HG02642 (cell line): ENCODE measurements around the gene COX6B1.
"Not testable (repeated sequence)": the region's sequence is repeated elsewhere in the genome, so short reads cannot be mapped to it uniquely, and the experiment has no call there.

Source experiments
- ATAC-seq: cut with Tn5 transposase; IDR thresholded peaks from one replicate; pipeline ENCODE4 v1.9.1; 2021; ENCODE audit warnings: mild to moderate bottlenecking; ENCODE audit not compliant: unreplicated experiment, poor library complexity

The COX6B1 gene

DNA sequence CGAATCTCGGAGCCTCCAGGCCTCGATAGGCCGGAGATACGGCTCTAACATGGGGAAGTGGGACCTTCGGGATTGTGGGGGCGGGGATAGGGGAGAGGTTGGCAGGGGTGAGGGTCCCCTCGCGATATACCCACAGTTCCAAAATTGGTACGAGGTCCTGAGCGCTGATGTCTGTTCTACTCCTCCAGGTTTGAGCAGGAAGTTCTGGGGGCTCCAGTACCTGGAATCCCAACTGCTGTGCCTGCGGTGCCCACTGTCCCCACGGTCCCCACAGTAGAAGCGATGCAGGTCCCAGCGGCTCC is 18.8 kb upstream of the COX6B1 start:
- ATAC-seq, result peak; percentile 4

DNA sequence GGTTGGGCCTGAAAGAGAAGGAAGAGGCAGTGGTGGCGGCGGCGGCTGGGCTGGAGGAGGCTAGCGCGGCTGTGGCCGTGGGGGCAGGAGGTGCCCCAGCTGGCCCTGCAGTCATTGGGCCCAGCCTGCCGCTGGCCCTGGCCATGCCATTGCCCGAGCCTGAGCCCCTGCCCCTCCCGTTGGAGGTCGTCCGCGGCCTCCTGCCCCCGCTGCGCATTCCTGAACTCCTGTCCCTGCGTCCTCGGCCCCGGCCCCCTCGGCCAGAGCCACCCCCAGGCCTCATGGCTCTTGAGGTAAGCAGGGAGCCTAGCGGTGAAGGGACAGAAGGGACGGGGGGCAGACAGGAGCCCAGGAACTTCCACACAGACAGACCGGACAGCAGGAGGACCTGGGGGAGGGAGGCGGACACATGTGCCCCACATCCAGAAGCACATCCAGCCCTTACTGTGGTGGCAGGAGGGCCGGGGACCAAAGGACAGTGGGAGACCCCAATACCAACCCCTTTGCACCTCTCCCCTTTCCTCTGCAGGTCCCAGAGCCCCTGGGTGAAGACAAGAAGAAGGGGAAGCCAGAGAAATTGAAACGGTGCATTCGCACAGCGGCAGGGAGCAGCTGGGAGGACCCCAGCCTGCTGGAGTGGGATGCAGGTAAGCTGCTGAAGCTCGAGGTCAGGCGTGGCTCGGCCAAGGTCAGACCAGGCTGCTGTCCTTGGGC is 14.2 kb upstream of the COX6B1 start:
- no peak for ATAC-seq

DNA sequence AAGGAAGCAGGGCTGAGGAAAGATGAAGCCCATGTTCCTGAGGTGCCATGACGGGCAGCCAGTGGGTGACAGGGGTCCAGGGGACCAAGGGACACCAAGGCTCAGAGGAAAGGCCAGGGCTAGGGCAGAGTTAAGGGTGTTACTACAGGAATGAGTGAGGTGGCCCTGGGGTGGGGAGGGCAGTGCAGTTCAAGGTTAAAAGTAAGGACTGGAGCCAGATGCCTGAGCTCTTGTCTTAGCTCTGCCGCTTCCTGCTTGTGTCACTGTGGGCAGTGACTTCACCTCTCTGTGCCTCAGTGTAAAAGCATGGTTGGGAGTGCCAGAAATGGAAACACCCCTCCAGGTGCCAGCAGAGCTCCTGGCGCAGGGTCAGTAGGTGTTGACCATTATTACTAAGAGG is 11.5 kb upstream of the COX6B1 start:
- ATAC-seq, result no peak

GRCh38 chr19:35637165-35637564 is 11.0 kb upstream of the COX6B1 start:
- ATAC-seq, result no peak

DNA sequence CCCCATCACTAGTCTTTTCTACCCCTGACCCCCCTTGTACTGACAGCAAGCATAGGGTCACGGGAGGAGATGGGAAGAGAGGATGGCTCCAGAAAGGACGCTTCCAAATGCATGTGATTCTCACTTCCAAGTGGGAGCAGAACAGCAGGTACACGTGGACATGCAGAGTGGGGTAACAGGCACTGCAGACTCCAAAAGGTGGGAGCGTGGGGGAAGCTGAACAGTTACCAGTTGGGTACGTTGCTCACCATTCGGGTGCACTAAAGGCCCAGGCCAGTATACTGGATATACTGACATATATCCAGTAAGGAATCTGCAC is 8.8 kb upstream of the COX6B1 start:
- no peak for ATAC-seq

GRCh38 chr19:35639863-35640262 is 8.3 kb upstream of the COX6B1 start:
- ATAC-seq, result no peak

- no peak for ATAC-seq
These were observed 6.5 kb upstream of the COX6B1 start, which contains the start of gene ETV2 for GRCh38 chr19:35641515-35642151. Gene ETV2, plus strand, starts transcription at chr19:35641745. Its CDS starts 716 bp downstream, at chr19:35642461.

DNA sequence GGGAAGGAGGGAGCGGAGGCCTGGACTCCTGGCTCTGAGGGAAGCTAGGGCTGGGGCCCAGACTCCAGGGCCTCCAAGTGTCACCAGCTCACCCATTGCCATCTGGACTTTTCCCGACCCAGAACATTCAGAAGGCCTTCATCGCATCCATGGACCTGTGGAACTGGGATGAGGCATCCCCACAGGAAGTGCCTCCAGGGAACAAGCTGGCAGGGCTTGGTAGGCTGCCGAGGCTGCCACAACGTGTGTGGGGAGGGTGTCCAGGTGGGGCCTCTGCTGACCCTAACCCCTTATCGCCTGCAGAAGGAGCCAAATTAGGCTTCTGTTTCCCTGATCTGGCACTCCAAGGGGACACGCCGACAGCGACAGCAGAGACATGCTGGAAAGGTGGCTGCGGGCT is 5.8 kb upstream of the COX6B1 start:
- ATAC-seq, result no peak

- ATAC-seq, result no peak
These were observed 5.3 kb upstream of the COX6B1 start for GRCh38 chr19:35642798-35643254.

DNA sequence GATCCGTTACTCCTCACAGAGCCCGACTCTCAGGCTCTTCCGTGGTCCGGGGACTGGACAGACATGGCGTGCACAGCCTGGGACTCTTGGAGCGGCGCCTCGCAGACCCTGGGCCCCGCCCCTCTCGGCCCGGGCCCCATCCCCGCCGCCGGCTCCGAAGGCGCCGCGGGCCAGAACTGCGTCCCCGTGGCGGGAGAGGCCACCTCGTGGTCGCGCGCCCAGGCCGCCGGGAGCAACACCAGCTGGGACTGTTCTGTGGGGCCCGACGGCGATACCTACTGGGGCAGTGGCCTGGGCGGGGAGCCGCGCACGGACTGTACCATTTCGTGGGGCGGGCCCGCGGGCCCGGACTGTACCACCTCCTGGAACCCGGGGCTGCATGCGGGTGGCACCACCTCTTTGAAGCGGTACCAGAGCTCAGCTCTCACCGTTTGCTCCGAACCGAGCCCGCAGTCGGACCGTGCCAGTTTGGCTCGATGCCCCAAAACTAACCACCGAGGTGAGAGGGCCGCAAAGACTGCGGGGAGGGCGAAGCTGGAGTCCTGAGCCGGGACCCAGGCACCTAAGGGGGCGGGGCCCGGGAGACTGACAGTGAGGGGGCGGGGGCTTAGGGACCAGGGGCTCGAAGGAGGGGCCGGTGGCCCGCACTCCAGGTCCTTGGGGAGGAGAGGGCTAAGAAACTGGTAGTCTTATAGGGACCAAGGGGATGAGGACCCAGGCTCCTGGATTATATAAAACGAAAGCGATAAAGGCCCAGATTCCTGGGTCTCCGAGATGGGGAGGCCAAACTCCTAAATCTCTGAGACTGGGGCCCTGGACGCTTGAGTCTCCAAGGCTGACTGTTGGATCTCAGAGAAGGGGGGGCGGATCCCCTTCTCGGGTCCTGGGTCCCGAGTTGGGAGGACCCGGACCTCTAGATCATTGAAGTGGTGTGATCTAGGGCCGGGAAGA is 4.6 kb upstream of the COX6B1 start:
- peak; percentile 45 for ATAC-seq

- peak; percentile 66 for ATAC-seq
These were observed 3.7 kb upstream of the COX6B1 start for GRCh38 chr19:35644206-35644986.

DNA sequence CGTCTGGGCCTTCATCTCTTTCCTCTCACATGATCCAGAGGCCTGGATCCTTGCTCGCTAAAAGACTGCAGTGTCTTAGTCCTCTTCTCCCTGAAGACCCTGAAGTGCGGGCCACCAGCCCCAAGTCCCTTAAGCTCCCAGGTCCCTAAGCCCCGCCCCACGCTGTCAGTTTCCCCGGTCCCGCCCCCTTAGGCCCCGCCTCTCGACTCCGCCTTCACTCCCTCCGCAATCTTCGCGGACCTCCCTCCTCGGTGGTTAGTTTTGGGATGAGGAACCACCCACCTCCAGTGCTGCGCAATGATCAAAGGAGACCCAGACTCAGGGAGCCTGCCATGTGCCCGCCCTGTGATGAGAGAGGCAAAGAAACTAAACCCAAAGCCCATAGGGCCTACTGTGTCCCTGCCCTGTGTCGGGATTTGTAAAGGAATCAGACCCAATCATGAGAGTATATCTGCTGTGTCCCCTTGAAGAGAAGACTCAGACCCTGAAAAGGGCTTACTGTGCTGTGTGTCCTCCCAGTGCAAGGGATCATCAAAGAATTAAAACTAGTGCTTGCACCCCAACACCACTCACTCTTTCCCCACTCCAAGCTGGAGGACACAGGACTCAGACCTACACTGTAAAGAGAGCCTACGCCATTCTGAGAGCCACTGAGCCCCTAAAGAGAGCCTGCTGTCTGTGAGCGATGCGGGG is 3.0 kb upstream of the COX6B1 start:
- no peak for ATAC-seq

- ATAC-seq, result no peak
These were observed 2.2 kb upstream of the COX6B1 start for GRCh38 chr19:35645680-35646511.

DNA sequence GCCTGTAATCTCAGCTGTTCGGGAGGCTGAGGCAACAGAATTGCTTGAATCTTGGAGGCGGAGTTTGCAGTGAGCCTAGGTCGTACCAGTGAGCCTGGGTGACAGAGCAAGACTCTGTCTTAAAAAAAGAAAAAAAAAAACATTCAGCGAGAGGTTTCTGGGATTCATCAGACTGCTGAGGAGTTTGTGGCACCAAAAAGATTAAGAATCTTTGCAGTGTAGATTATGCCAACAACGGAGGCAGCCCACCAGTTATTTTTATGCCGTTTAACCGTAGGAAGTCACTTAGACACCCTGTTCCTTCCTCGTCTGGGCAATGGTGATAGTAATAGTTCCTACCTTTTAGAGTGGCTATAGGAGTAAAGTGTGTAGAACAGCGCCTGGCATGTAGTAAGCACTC is 2.5 kb downstream of the COX6B1 start:
- ATAC-seq, result no peak

DNA sequence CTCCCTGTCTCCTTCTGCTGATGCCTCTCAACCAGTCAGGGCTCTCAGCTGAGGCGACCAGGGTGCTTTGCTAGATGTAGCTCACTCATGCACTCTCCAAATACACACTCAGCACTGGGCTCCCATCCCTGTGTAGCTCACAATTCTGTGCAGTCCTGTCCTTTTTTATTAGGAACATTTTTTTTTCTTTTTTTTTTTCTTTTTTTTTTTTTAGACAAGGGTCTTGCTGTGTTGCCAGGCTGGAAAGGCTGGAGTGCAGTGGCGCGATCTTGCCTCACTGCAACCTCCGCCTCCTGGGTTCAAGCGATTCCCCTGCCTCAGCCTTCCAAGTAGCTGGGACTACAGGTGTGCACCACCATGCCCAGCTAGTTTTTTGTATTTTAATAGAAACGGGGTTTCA is 6.7 kb downstream of the COX6B1 start:
- ATAC-seq, result not testable (repeated sequence)

GRCh38 chr19:35655600-35655999 is 7.5 kb downstream of the COX6B1 start:
- no peak for ATAC-seq

DNA sequence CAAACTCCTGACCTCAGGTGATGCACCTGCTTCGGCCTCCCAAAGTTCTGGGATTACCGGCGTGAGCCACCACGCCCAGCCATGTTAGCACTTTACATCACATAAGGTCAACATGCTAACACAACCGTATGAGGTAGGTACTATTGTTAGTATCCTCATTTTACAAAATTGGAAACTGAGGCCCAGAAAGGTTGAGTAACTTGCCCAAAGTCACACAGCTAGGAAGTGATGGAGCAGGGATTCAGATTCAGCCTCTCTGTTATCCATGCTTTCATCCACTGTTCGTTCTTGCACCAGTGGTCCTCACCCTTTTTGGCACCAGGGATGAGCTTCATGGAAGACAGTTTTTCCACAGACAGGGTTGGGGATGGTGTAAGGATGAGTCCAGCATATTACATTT is 8.6 kb downstream of the COX6B1 start:
- ATAC-seq, result no peak

- ATAC-seq, result no peak
These were observed 10.0 kb downstream of the COX6B1 start for GRCh38 chr19:35657904-35658700.
